ENCODE results near the gene TNFRSF4.
"Not testable (repeated sequence)": the region's sequence is repeated elsewhere in the genome, so short reads cannot be mapped to it uniquely, and the experiment has no call there.

Gene TNFRSF4

GRCh38 chr1:1199961-1200875 lies 13.7 kb downstream of the TNFRSF4 start:
- DNase-seq: no peak

GRCh38 chr1:1199141-1199960 lies 14.6 kb downstream of the TNFRSF4 start:
- DNase-seq: no peak

- DNase-seq: no peak
Observed at GRCh38 chr1:1198423-1199140, 15.4 kb downstream of the TNFRSF4 start.

- no peak for DNase-seq
Observed at GRCh38 chr1:1197551-1198422, 16.2 kb downstream of the TNFRSF4 start.

- DNase-seq: no peak
Observed at GRCh38 chr1:1197188-1197500, 16.8 kb downstream of the TNFRSF4 start.

GRCh38 chr1:1196431-1197187 lies 17.3 kb downstream of the TNFRSF4 start:
- DNase-seq: no peak

GRCh38 chr1:1195726-1196125 lies 18.2 kb downstream of the TNFRSF4 start:
- DNase-seq: not testable (repeated sequence)

- DNase-seq: no peak
Observed at GRCh38 chr1:1194723-1195122, 19.2 kb downstream of the TNFRSF4 start.

- no peak for DNase-seq
Observed at GRCh38 chr1:1191734-1192133, 22.2 kb downstream of the TNFRSF4 start.

- DNase-seq: no peak
Observed at GRCh38 chr1:1189111-1189510, 24.8 kb downstream of the TNFRSF4 start.

- no peak for DNase-seq
Observed at GRCh38 chr1:1187938-1188337, 26.0 kb downstream of the TNFRSF4 start.

GRCh38 chr1:1185101-1185765 lies 28.7 kb downstream of the TNFRSF4 start:
- no peak for DNase-seq

- DNase-seq: no peak
Observed at GRCh38 chr1:1183833-1184775, 29.8 kb downstream of the TNFRSF4 start.

GRCh38 chr1:1183221-1183747 lies 30.7 kb downstream of the TNFRSF4 start:
- no peak for DNase-seq

- DNase-seq: no peak
Observed at GRCh38 chr1:1182491-1183220, 31.3 kb downstream of the TNFRSF4 start.

- DNase-seq: no peak
Observed at GRCh38 chr1:1181938-1182410, 32.0 kb downstream of the TNFRSF4 start.

GRCh38 chr1:1181129-1181937 lies 32.6 kb downstream of the TNFRSF4 start:
- DNase-seq: no peak

Data from SIG-M5 (cell line).